Gastrocnemius medialis (tissue), 4 donors: ENCODE results near the gene MAP2K7.
"Not testable (repeated sequence)": the region's sequence is repeated elsewhere in the genome, so short reads cannot be mapped to it uniquely, and the experiment has no call there.

Experiments
- POLR2A ChIP-seq, 2 donors: fragments of 450-650 bp; IDR thresholded peaks; one replicate each; pipeline ENCODE4 v1.6.1; 2017; ENCODE audit warnings: antibody characterized with exemption in 2 of 2, mild to moderate bottlenecking in 2 of 2, moderate library complexity in 2 of 2
- TF ChIP-seq, protein P1 (sequence below), 5 experiments: fragments of 450-650 bp in 3 of 5; fragments of 200-600 bp in 2 of 5; sonication (generic) in 2 of 5; IDR thresholded peaks in 4 of 5; conservative IDR thresholded peaks in 1 of 5; 1 replicate in 4 of 5; 2 replicates in 1 of 5; pipeline ENCODE4 v1.5.1; 2016 to 2019; ENCODE audit warnings: antibody characterized with exemption in 5 of 5, mild to moderate bottlenecking in 3 of 5, moderate library complexity in 3 of 5

DNA sequence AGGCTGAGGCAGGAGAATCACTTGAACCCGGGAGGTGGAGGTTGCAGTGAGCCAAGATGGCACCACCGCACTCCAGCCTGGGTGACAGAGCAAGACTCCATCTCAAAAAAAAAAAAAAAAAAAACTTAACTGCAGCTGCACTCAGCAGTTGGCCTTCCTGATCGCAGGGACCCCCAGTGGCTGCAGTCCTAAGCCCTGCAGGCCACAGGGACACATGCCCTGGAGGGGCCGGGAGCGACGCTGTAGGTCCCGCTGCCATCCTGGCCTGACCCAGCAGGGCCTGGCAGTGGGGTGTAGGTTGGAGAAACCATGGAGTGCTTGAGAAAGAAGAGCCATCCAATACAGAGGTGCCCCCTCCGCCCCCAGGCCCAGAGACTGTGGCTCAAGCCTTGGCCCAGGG, 44.6 kb upstream of the MAP2K7 start:
- TF ChIP-seq, protein P1, sequence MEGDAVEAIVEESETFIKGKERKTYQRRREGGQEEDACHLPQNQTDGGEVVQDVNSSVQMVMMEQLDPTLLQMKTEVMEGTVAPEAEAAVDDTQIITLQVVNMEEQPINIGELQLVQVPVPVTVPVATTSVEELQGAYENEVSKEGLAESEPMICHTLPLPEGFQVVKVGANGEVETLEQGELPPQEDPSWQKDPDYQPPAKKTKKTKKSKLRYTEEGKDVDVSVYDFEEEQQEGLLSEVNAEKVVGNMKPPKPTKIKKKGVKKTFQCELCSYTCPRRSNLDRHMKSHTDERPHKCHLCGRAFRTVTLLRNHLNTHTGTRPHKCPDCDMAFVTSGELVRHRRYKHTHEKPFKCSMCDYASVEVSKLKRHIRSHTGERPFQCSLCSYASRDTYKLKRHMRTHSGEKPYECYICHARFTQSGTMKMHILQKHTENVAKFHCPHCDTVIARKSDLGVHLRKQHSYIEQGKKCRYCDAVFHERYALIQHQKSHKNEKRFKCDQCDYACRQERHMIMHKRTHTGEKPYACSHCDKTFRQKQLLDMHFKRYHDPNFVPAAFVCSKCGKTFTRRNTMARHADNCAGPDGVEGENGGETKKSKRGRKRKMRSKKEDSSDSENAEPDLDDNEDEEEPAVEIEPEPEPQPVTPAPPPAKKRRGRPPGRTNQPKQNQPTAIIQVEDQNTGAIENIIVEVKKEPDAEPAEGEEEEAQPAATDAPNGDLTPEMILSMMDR (IDR thresholded peaks at IDR 0.05 in 4 of 5, conservative IDR thresholded peaks at IDR 0.05 in 1 of 5): not testable (repeated sequence)
- not testable (repeated sequence) for TF ChIP-seq POLR2A (IDR thresholded peaks at IDR 0.05)
